Esophagus muscularis mucosa (tissue), 4 donors: ENCODE results near the gene KLHL6. TPM values are rescaled to one million over a fixed set of nuclear protein-coding genes. Genes with fewer than 3 reads are reported as not detected.
"Not testable (repeated sequence)": the region's sequence is repeated elsewhere in the genome, so short reads cannot be mapped to it uniquely, and the experiment has no call there.

Experiments used
- DNase-seq: peaks from one replicate; pipeline ENCODE4 v3.0.0-alpha.2; 2017; ENCODE audit errors: extremely low spot score
- H3K27ac ChIP-seq, 4 donors: fragments of 200-600 bp; sonication (generic); replicated peaks in 1 of 4; 1 replicate in 3 of 4; 2 replicates in 1 of 4; pipeline ENCODE4 v1.5.1; 2016 to 2019; ENCODE audit warnings: mild to moderate bottlenecking in 1 of 4
- H3K27me3 ChIP-seq, 4 donors: fragments of 200-600 bp; sonication (generic); one replicate each; pipeline versions ENCODE4 v1.5.1 to v1.6.0; 2016 to 2019
- H3K36me3 ChIP-seq, 4 donors: fragments of 200-600 bp; sonication (generic); one replicate each; pipeline ENCODE4 v1.5.1; 2016 to 2019
- H3K4me1 ChIP-seq, 4 donors: fragments of 200-600 bp; sonication (generic); one replicate each; pipeline ENCODE4 v1.5.1; 2016 to 2019
- H3K4me3 ChIP-seq, 4 donors: fragments of 200-600 bp; sonication (generic); 1 replicate in 2 of 4; 2 replicates in 2 of 4; pipeline ENCODE4 v1.5.1; 2016 to 2019; ENCODE audit warnings: mild to moderate bottlenecking in 4 of 4, moderate library complexity in 1 of 4
- H3K9me3 ChIP-seq, 4 donors: fragments of 200-600 bp; sonication (generic); 1 replicate in 3 of 4; 2 replicates in 1 of 4; pipeline ENCODE4 v1.5.1; 2016 to 2019
- EP300 ChIP-seq: sonication (generic); formaldehyde crosslinking; IDR thresholded peaks from one replicate; pipeline ENCODE4 v1.6.1; 2017; ENCODE audit warnings: antibody characterized with exemption
- POLR2A ChIP-seq: fragments of 450-650 bp; IDR thresholded peaks from one replicate; pipeline ENCODE4 v1.6.1; 2017; ENCODE audit warnings: antibody characterized with exemption, moderate library complexity, mild to moderate bottlenecking, low read depth
- POLR2AphosphoS5 ChIP-seq, 2 donors: sonication (generic); formaldehyde crosslinking; IDR thresholded peaks; one replicate each; pipeline ENCODE4 v1.6.1; 2017; ENCODE audit warnings: antibody characterized with exemption in 2 of 2
- WGBS: methylation state at CpG from one replicate; pipeline ENCODE4 v1.1.5; 2018; 5-methylcytosine and 5-hydroxymethylcytosine counted together
- intact Hi-C: fragments of 100-400 bp; cut with DNase I; formaldehyde crosslinking; loops from one replicate; pipeline ENCODE4 v1.15.1; 2023
- total RNA-seq, 4 donors: library from RNA; depleted of rRNA; stranded (reverse); fragments of >200 nt; gene quantifications; one replicate each; pipeline versions ENCODE4 v1.1.0 to v1.2.1, GENCODE V29; 2016
- TF ChIP-seq, protein P1 (sequence below), 3 experiments: fragments of 200-600 bp in 2 of 3; fragments of 450-650 bp in 1 of 3; sonication (generic) in 2 of 3; IDR thresholded peaks; one replicate each; pipeline ENCODE4 v1.5.1; 2017 to 2019; ENCODE audit warnings: antibody characterized with exemption in 3 of 3, mild to moderate bottlenecking in 2 of 3, moderate library complexity in 1 of 3

Gene KLHL6
- total RNA-seq, 4 donors from 2014 or later, result 0.71 to 4.1 (median 1.3) TPM

DNA sequence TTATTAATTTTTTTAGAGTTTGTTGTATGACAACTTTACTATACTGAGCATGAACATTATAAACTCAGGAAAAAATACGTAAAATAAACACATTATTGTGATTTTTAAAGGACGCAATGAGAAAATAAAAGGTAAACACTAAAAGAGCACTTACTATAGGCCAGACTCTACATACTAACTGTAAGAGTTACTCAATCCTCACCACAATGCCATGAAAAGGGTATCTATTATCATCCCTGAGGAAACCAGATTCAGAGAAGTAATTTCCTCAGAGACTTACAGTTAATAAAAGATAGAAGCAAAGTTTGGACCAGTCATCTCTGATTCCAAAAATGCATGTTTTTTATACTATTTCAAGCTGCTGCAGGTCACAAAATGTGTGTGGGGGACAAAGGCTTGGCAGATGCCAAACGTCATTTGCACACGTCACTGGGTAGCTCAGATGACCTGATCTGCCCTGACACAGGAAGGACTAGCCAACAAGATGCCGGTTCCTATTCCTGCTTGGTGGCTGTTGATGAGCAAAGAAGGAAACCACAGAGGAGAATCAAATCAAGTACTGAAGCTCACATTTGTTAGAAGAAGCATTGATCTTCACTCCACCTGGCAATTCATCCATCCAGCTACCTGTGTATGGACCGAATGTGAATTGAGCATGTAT lies 42.3 kb downstream of the KLHL6 start:
- DNase-seq, result no peak
- no peak overlapping the region for H3K4me3 ChIP-seq
- 75% methylated on average over 6 of the region's 6 CpGs for WGBS
- H3K27ac ChIP-seq, result no peak overlapping the region
- no peaks in the 10 kb centered on the region for H3K27me3 ChIP-seq
- H3K36me3 ChIP-seq, result no peaks in the 10 kb centered on the region
- TF ChIP-seq, protein P1, sequence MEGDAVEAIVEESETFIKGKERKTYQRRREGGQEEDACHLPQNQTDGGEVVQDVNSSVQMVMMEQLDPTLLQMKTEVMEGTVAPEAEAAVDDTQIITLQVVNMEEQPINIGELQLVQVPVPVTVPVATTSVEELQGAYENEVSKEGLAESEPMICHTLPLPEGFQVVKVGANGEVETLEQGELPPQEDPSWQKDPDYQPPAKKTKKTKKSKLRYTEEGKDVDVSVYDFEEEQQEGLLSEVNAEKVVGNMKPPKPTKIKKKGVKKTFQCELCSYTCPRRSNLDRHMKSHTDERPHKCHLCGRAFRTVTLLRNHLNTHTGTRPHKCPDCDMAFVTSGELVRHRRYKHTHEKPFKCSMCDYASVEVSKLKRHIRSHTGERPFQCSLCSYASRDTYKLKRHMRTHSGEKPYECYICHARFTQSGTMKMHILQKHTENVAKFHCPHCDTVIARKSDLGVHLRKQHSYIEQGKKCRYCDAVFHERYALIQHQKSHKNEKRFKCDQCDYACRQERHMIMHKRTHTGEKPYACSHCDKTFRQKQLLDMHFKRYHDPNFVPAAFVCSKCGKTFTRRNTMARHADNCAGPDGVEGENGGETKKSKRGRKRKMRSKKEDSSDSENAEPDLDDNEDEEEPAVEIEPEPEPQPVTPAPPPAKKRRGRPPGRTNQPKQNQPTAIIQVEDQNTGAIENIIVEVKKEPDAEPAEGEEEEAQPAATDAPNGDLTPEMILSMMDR (IDR thresholded peaks at IDR 0.05), result no peak
- TF ChIP-seq POLR2A (no peak), POLR2AphosphoS5 (IDR thresholded peaks at IDR 0.05) (no peak), EP300 (no peak)
- no peaks in the 10 kb centered on the region for H3K9me3 ChIP-seq
- intact Hi-C loops, result no loop called here
- H3K4me1 ChIP-seq, result peaks cover 0 to 3% (median 0%) of the 10 kb centered on the region in 4 donors

DNA sequence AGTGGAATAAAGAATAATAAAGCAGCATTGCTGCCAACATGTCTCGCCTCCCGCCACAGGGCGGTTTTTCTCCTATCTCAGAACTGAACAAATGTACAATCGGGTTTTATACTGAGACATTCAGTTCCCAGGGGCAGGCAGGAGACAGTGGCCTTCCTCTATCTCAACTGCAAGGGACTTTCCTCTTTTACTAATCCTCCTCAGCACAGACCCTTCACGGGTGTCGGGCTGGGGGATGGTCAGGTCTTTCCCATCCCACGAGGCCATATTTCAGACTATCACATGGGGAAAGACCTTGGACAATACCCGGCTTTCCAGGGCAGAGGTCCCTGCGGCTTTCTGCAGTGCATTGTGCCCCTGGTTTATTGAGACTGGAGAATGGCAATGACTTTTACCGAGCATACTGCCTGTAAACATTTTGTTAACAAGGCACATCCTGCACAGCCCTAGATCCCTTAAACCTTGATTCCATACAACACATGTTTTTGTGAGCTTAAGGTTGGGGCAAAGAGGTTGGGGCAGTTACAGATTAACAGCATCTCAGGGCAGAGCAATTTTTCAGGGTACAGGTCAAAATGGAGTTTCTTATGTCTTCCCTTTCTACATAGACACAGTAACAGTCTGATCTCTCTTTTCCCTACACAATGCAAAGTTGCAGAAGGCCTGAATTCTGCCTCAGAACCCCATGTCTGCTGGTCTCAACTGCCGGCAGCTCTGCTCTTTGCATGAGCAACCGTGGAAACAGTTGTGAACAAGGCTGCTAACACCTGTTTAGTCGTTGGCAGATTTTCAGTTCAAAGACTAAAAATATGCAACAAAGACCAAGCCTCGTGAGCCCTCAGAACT lies 44.0 kb downstream of the KLHL6 start:
- WGBS, result 81% methylated on average over 14 of the region's 14 CpGs
- H3K9me3 ChIP-seq, DNase-seq, H3K36me3 ChIP-seq, intact Hi-C loops, H3K27ac ChIP-seq, H3K27me3 ChIP-seq, H3K4me3 ChIP-seq, H3K4me1 ChIP-seq: not testable (repeated sequence)

DNA sequence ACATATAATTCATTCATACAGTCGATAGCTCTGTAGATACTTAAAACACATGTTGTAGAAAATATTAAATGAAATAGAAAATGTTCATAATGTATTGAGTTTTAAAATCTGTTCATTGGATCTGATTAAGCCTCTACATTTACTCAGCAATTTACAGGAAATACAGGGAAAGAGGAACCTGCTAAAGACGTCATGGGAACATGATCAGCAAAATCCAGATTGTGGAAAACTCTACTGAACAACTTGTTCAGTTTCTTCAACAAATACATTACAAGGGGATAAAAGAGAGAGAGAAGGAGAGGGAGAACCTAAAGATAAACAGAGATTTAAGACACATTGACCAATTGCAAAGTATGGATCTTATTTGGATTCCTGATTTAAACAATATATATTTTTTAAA lies 46.7 kb downstream of the KLHL6 start:
- 67% methylated on average over 2 of the region's 2 CpGs for WGBS
- no peak overlapping the region for H3K27ac ChIP-seq
- no peak for DNase-seq
- intact Hi-C loops, result no loop called here
- TF ChIP-seq POLR2AphosphoS5 (IDR thresholded peaks at IDR 0.05), result no peak
- TF ChIP-seq, protein P1 (IDR thresholded peaks at IDR 0.05), result no peak
- TF ChIP-seq POLR2A, result no peak
- TF ChIP-seq EP300, result no peak
- no peak overlapping the region for H3K4me3 ChIP-seq
- H3K27me3 ChIP-seq, result no peaks in the 10 kb centered on the region
- peaks cover 0 to 27% (median 5%) of the 10 kb centered on the region in 4 donors for H3K9me3 ChIP-seq
- H3K36me3 ChIP-seq, result no peaks in the 10 kb centered on the region
- H3K4me1 ChIP-seq, result peaks cover 0 to 3% (median 0%) of the 10 kb centered on the region in 4 donors

DNA sequence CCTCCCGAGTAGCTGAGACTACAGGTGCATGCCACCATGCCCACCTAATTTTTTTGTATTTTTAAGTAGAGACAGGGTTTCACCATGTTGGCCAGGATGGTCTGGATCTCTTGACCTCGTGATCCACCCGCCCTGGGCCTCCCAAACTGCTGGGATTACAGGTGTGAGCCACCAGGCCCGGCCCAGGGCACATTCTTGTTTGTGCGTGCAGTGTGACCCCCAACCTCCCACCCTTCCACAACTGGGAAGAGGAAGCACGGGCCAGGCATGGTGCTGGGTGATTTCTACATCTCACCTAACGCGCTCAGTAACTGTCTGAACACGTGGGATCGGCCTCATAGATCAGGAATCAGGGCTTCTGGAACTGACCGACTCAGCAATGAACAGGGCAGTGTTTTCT lies 48.0 kb downstream of the KLHL6 start:
- no peak for TF ChIP-seq EP300
- TF ChIP-seq, protein P1 (IDR thresholded peaks at IDR 0.05), result no peak
- no peak for TF ChIP-seq POLR2A
- TF ChIP-seq POLR2AphosphoS5 (IDR thresholded peaks at IDR 0.05), result no peak
- H3K27ac ChIP-seq, result no peak overlapping the region
- H3K4me1 ChIP-seq, result peaks cover 0 to 3% (median 0%) of the 10 kb centered on the region in 4 donors
- H3K36me3 ChIP-seq, result no peaks in the 10 kb centered on the region
- 89% methylated on average over 11 of the region's 11 CpGs for WGBS
- peaks cover 0 to 27% (median 5%) of the 10 kb centered on the region in 4 donors for H3K9me3 ChIP-seq
- no peaks in the 10 kb centered on the region for H3K27me3 ChIP-seq
- no peak overlapping the region for H3K4me3 ChIP-seq
- intact Hi-C loops, result no loop called here
- no peak for DNase-seq

DNA sequence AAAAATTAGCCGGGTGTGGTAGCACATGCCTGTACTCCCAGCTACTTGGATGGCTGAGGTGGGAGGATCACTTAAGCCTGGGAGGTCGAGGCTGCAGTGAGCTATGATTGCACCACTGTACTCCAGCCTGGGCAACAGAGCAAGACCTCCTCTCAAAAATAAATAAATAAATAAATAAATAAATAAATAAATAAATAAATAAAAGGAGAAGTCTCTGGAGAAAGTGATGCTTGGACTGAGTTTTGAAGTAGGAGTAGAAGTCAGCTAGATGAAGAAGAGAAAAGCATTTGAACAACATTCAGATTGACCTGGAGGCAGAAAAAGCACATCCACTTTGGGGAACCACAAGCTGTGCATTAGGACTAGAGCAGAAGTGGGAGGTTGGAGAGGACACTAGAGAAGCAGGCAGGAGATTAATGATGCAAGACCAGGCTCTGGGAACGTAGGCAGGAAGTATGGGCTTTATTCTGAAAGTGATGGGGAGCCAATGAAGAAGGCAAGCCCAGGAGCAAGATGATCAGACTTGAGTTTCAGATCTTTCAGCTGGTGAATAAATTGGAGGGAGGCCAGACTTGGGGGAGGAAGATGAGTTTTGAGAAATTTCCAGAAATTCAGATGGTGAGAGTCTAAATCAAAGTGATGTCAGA lies 48.7 kb downstream of the KLHL6 start:
- no peak overlapping the region for H3K27ac ChIP-seq
- 67% methylated on average over 3 of the region's 3 CpGs for WGBS
- H3K27me3 ChIP-seq, result no peaks in the 10 kb centered on the region
- no peak overlapping the region for H3K4me3 ChIP-seq
- peaks cover 0 to 27% (median 5%) of the 10 kb centered on the region in 4 donors for H3K9me3 ChIP-seq
- TF ChIP-seq EP300, result no peak
- TF ChIP-seq POLR2AphosphoS5 (IDR thresholded peaks at IDR 0.05), result no peak
- no peak for TF ChIP-seq POLR2A
- H3K36me3 ChIP-seq, result no peaks in the 10 kb centered on the region
- intact Hi-C loops, result no loop called here
- H3K4me1 ChIP-seq, result peaks cover 0 to 3% (median 0%) of the 10 kb centered on the region in 4 donors
- DNase-seq, result no peak
